GM12892 (cell line): Measurements from ENCODE around the gene ANTXR1.

Source experiments
- POLR2A ChIP-seq: IDR thresholded peaks from 2 replicates; pipeline ENCODE4 v1.6.1; 2011; ENCODE audit warnings: low read depth, low read length, control low read depth
- POLR2AphosphoS5 ChIP-seq: IDR thresholded peaks from 2 replicates; pipeline ENCODE4 v1.6.1; 2011; ENCODE audit warnings: low read depth, low read length, control low read depth
- TAF1 ChIP-seq: IDR thresholded peaks from 2 replicates; pipeline ENCODE4 v1.6.1; 2011; ENCODE audit warnings: low read depth, mild to moderate bottlenecking, control low read depth, low read length, borderline replicate concordance

GRCh38 chr2:69132960-69133590 lies 120.1 kb downstream of the ANTXR1 start:
- no peak for TF ChIP-seq POLR2A
- no peak for TF ChIP-seq POLR2AphosphoS5
- no peak for TF ChIP-seq TAF1
